Measurements from ENCODE around the gene MRTFA.

DNA sequence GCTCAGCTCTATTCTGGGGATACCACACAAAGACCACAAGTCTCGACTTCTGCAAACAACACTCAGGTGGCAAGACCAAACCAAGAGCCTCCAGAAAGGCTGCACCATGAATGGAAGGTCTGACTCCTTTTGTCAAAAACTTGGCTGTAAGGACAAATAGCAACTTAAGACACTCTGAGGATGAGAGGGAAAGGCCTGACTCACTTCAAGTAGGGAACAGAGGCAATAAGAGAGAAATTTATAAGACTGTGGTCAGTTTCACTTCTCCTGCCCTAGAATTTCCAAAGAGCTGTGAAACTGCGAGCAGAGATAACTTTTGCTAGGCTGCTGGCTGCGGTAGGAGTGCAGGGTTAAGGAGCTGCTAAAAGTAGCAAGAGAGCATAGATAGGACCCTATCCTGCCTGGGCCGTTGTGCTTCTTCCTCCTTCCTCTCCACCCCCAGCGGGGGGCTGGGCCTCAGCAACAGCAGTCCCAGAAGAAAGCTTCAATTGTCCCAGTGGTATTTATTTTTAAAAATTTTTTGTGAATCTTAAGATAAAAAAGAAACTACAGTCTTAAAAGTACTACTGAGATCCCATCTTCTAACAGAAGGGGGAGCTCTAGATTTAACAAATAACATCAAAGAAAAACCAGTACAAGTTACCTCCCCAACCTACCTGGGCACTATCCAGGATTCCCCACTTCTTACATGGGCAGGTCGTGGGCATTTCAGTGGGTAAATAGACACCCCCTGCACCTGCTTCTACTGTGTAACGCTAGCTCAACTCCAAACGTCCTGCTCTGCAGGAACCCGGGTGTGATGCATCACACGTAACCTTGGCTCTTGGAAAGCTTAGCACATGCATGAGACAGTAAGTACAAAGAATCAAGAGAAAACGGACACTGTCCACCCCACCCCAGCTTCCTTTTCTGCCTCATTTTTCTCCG is 199.8 kb downstream of the MRTFA start:
- TF ChIP-seq, protein P1, sequence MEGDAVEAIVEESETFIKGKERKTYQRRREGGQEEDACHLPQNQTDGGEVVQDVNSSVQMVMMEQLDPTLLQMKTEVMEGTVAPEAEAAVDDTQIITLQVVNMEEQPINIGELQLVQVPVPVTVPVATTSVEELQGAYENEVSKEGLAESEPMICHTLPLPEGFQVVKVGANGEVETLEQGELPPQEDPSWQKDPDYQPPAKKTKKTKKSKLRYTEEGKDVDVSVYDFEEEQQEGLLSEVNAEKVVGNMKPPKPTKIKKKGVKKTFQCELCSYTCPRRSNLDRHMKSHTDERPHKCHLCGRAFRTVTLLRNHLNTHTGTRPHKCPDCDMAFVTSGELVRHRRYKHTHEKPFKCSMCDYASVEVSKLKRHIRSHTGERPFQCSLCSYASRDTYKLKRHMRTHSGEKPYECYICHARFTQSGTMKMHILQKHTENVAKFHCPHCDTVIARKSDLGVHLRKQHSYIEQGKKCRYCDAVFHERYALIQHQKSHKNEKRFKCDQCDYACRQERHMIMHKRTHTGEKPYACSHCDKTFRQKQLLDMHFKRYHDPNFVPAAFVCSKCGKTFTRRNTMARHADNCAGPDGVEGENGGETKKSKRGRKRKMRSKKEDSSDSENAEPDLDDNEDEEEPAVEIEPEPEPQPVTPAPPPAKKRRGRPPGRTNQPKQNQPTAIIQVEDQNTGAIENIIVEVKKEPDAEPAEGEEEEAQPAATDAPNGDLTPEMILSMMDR (IDR thresholded peaks at IDR 0.05; ENCODE audit: insufficient read depth, low read length, poor library complexity, severe bottlenecking), result peak; percentile 71
- TF ChIP-seq EZH2phosphoT487 (conservative IDR thresholded peaks at IDR 0.05; ENCODE audit: low read length), result no peak

Measured in SU-DHL-6 (cell line).